Nephron (organoid): ENCODE measurements around the gene MLLT1.

Source experiments
- H3K27ac Mint-ChIP-seq, 3 experiments: 2 replicates each; pipeline ENCODE4 v1.8.0; 2020; ENCODE audit warnings: mixed read lengths in 3 of 3, mild to moderate bottlenecking in 2 of 3, moderate library complexity in 1 of 3
- H3K27me3 Mint-ChIP-seq: 2 replicates; pipeline ENCODE4 v1.8.0; 2021; ENCODE audit warnings: low read depth, mild to moderate bottlenecking, moderate library complexity, mixed read lengths
- H3K36me3 Mint-ChIP-seq: 2 replicates; pipeline ENCODE4 v1.8.0; 2020; ENCODE audit warnings: low read depth, mixed read lengths
- H3K4me1 Mint-ChIP-seq: 2 replicates; pipeline ENCODE4 v1.8.0; 2020; ENCODE audit warnings: mixed read lengths
- H3K4me3 Mint-ChIP-seq, 3 experiments: 2 replicates each; pipeline ENCODE4 v1.8.0; 2020; ENCODE audit warnings: mild to moderate bottlenecking in 3 of 3, mixed read lengths in 3 of 3, moderate library complexity in 2 of 3
- H3K9me3 Mint-ChIP-seq: 2 replicates; pipeline ENCODE4 v1.8.0; 2020; ENCODE audit warnings: mixed read lengths
- TF ChIP-seq, protein P1 (sequence below), 3 experiments: fragments of 200-600 bp; sonication (generic); IDR thresholded peaks; one replicate each; pipeline ENCODE4 v1.5.0; 2021; ENCODE audit warnings: antibody characterized with exemption in 3 of 3; ENCODE audit not compliant: unreplicated experiment in 3 of 3

MLLT1 gene

GRCh38 chr19:6247007-6247288 lies 32.8 kb downstream of the MLLT1 start:
- no peak overlapping the region for H3K27ac Mint-ChIP-seq
- H3K27me3 Mint-ChIP-seq = no peaks in the 10 kb centered on the region
- peaks cover 58% of the 10 kb centered on the region for H3K36me3 Mint-ChIP-seq
- TF ChIP-seq, protein P1, sequence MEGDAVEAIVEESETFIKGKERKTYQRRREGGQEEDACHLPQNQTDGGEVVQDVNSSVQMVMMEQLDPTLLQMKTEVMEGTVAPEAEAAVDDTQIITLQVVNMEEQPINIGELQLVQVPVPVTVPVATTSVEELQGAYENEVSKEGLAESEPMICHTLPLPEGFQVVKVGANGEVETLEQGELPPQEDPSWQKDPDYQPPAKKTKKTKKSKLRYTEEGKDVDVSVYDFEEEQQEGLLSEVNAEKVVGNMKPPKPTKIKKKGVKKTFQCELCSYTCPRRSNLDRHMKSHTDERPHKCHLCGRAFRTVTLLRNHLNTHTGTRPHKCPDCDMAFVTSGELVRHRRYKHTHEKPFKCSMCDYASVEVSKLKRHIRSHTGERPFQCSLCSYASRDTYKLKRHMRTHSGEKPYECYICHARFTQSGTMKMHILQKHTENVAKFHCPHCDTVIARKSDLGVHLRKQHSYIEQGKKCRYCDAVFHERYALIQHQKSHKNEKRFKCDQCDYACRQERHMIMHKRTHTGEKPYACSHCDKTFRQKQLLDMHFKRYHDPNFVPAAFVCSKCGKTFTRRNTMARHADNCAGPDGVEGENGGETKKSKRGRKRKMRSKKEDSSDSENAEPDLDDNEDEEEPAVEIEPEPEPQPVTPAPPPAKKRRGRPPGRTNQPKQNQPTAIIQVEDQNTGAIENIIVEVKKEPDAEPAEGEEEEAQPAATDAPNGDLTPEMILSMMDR (IDR thresholded peaks at IDR 0.05; ENCODE audit: unreplicated experiment in 3 of 3) = no peak
- H3K4me3 Mint-ChIP-seq = no peak overlapping the region
- H3K4me1 Mint-ChIP-seq = peaks cover 48% of the 10 kb centered on the region
- H3K9me3 Mint-ChIP-seq = peaks cover 21% of the 10 kb centered on the region

GRCh38 chr19:6246174-6247006 lies 33.4 kb downstream of the MLLT1 start:
- Mint-ChIP-seq H3K4me1 (peaks cover 49% of the 10 kb centered on the region), H3K36me3 (peaks cover 55% of the 10 kb centered on the region), H3K27me3 (no peaks in the 10 kb centered on the region), H3K9me3 (peaks cover 21% of the 10 kb centered on the region), H3K4me3 (no peak overlapping the region), H3K27ac (no peak overlapping the region)
- TF ChIP-seq, protein P1 (IDR thresholded peaks at IDR 0.05; ENCODE audit: unreplicated experiment in 3 of 3) = no peak

DNA sequence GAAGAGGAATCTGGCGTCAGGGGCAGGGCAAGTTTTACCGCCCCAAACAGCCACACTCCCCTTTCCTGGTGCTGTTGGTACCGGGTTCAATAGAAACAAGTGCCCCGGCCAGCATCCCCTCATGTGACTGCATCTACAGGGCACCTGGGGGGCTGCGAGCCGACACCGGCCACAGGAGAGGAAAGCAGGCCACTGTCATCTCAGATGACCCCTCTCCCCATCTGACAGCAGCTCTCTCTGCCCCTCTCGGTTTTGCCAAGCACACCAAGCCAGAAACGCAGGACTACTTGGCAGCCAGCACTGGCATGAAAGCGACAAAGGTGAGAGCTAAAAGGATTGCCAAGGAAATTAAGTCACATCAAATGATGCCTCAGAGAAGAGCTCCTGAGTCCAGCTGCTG lies 37.1 kb downstream of the MLLT1 start:
- H3K27me3 Mint-ChIP-seq = no peaks in the 10 kb centered on the region
- H3K36me3 Mint-ChIP-seq = peaks cover 36% of the 10 kb centered on the region
- H3K4me1 Mint-ChIP-seq = peaks cover 58% of the 10 kb centered on the region
- H3K27ac Mint-ChIP-seq = peak overlapping the region; percentile 38 to 80 (median 60)
- TF ChIP-seq, protein P1 (IDR thresholded peaks at IDR 0.05; ENCODE audit: unreplicated experiment in 3 of 3) = no peak
- H3K4me3 Mint-ChIP-seq = no peak overlapping the region
- H3K9me3 Mint-ChIP-seq = peaks cover 18% of the 10 kb centered on the region

- Mint-ChIP-seq H3K4me3 (no peak overlapping the region), H3K36me3 (peaks cover 28% of the 10 kb centered on the region), H3K9me3 (peaks cover 12% of the 10 kb centered on the region), H3K4me1 (peaks cover 58% of the 10 kb centered on the region), H3K27ac (peak overlapping the region; percentile 38 to 80 (median 60)), H3K27me3 (no peaks in the 10 kb centered on the region)
- TF ChIP-seq, protein P1 (IDR thresholded peaks at IDR 0.05; ENCODE audit: unreplicated experiment in 3 of 3) = no peak
Measured at GRCh38 chr19:6241680-6242377, 37.9 kb downstream of the MLLT1 start.

- TF ChIP-seq, protein P1 (IDR thresholded peaks at IDR 0.05; ENCODE audit: unreplicated experiment in 3 of 3) = no peak
- Mint-ChIP-seq H3K4me3 (no peak overlapping the region), H3K36me3 (peaks cover 20% of the 10 kb centered on the region), H3K27ac (peak overlapping the region; percentile 54 to 61 (median 61)), H3K4me1 (peaks cover 60% of the 10 kb centered on the region), H3K9me3 (peaks cover 5% of the 10 kb centered on the region), H3K27me3 (no peaks in the 10 kb centered on the region)
Measured at GRCh38 chr19:6241056-6241455, 38.7 kb downstream of the MLLT1 start.
